SK-N-SH treated with all-trans-retinoic acid at 6 μM for 48 hours (cell line): ENCODE results near the gene KCNN4.

Experiments used
- ARNTL ChIP-seq: fragments of 450-650 bp; formaldehyde crosslinking; IDR thresholded peaks from 2 replicates; pipeline ENCODE4 v1.5.0; 2020; ENCODE audit warnings: low read depth, mild to moderate bottlenecking, moderate library complexity, borderline replicate concordance
- PPARA ChIP-seq: fragments of 250-450 bp; sonication (Bioruptor Pico); IDR thresholded peaks from 2 replicates; pipeline ENCODE4 v1.5.0; 2020; ENCODE audit warnings: mild to moderate bottlenecking, borderline replicate concordance
- TSHZ2 ChIP-seq: fragments of 250-450 bp; sonication (Bioruptor Pico); IDR thresholded peaks from 2 replicates; pipeline ENCODE4 v1.5.0; 2020; ENCODE audit warnings: mild to moderate bottlenecking, moderate library complexity
- ZFP3 ChIP-seq: fragments of 250-450 bp; sonication (Bioruptor Pico); IDR thresholded peaks from 2 replicates; pipeline ENCODE4 v1.5.0; 2020; ENCODE audit warnings: mild to moderate bottlenecking, moderate library complexity
- ZFP30 ChIP-seq: fragments of 450-650 bp; formaldehyde crosslinking; IDR thresholded peaks from 2 replicates; pipeline ENCODE4 v1.5.0; 2022; ENCODE audit warnings: mild to moderate bottlenecking, moderate library complexity
- ZNF70 ChIP-seq: fragments of 450-650 bp; formaldehyde crosslinking; IDR thresholded peaks from 2 replicates; pipeline ENCODE4 v1.5.0; 2020; ENCODE audit warnings: mild to moderate bottlenecking, moderate library complexity
- ZNF8 ChIP-seq: fragments of 450-650 bp; formaldehyde crosslinking; IDR thresholded peaks from 2 replicates; pipeline ENCODE4 v1.5.0; 2020; ENCODE audit warnings: mild to moderate bottlenecking, moderate library complexity
- TF ChIP-seq, protein P1 (sequence below): fragments of 250-450 bp; sonication (Bioruptor Pico); IDR thresholded peaks from 2 replicates; pipeline ENCODE4 v1.8.0; 2020; ENCODE audit warnings: mild to moderate bottlenecking, moderate library complexity, borderline replicate concordance
- TF ChIP-seq, protein P2 (sequence below): fragments of 250-450 bp; sonication (Bioruptor Pico); IDR thresholded peaks from 2 replicates; pipeline ENCODE4 v1.5.1; 2020; ENCODE audit warnings: low read depth, mild to moderate bottlenecking, moderate library complexity
- TF ChIP-seq, protein P3 (sequence below): fragments of 250-450 bp; sonication (Bioruptor Pico); IDR thresholded peaks from 2 replicates; pipeline ENCODE4 v1.5.1; 2021; ENCODE audit warnings: mild to moderate bottlenecking, moderate library complexity

- TF ChIP-seq, protein P1, sequence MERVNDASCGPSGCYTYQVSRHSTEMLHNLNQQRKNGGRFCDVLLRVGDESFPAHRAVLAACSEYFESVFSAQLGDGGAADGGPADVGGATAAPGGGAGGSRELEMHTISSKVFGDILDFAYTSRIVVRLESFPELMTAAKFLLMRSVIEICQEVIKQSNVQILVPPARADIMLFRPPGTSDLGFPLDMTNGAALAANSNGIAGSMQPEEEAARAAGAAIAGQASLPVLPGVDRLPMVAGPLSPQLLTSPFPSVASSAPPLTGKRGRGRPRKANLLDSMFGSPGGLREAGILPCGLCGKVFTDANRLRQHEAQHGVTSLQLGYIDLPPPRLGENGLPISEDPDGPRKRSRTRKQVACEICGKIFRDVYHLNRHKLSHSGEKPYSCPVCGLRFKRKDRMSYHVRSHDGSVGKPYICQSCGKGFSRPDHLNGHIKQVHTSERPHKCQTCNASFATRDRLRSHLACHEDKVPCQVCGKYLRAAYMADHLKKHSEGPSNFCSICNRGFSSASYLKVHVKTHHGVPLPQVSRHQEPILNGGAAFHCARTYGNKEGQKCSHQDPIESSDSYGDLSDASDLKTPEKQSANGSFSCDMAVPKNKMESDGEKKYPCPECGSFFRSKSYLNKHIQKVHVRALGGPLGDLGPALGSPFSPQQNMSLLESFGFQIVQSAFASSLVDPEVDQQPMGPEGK (CRISPR knock-in tag) = no peak
- TF ChIP-seq ZNF8 (CRISPR knock-in tag) (no peak), ZFP3 (CRISPR knock-in tag) (no peak), PPARA (CRISPR knock-in tag) (no peak), ZFP30 (CRISPR knock-in tag) (no peak), ARNTL (no peak), TSHZ2 (no peak), ZNF70 (CRISPR knock-in tag) (no peak)
- TF ChIP-seq, protein P2, sequence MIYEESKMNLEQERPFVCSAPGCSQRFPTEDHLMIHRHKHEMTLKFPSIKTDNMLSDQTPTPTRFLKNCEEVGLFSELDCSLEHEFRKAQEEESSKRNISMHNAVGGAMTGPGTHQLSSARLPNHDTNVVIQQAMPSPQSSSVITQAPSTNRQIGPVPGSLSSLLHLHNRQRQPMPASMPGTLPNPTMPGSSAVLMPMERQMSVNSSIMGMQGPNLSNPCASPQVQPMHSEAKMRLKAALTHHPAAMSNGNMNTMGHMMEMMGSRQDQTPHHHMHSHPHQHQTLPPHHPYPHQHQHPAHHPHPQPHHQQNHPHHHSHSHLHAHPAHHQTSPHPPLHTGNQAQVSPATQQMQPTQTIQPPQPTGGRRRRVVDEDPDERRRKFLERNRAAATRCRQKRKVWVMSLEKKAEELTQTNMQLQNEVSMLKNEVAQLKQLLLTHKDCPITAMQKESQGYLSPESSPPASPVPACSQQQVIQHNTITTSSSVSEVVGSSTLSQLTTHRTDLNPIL = no peak
- TF ChIP-seq, protein P3, sequence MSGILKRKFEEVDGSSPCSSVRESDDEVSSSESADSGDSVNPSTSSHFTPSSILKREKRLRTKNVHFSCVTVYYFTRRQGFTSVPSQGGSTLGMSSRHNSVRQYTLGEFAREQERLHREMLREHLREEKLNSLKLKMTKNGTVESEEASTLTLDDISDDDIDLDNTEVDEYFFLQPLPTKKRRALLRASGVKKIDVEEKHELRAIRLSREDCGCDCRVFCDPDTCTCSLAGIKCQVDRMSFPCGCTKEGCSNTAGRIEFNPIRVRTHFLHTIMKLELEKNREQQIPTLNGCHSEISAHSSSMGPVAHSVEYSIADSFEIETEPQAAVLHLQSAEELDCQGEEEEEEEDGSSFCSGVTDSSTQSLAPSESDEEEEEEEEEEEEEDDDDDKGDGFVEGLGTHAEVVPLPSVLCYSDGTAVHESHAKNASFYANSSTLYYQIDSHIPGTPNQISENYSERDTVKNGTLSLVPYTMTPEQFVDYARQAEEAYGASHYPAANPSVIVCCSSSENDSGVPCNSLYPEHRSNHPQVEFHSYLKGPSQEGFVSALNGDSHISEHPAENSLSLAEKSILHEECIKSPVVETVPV (CRISPR knock-in tag) = no peak
These were observed 13.0 kb downstream of the KCNN4 start for GRCh38 chr19:43767818-43768217.
